H9 (cell line): ENCODE results near the gene SCAF4. TPM values are rescaled to one million over a fixed set of nuclear protein-coding genes. Genes with fewer than 3 reads are reported as not detected.

ENCODE experiments used
- DNase-seq: peaks from one replicate; pipeline ENCODE4 v3.0.0-alpha.2; 2017
- H2AFZ ChIP-seq: one replicate; pipeline ENCODE4 v1.6.1; 2013; ENCODE audit warnings: mild to moderate bottlenecking, low read length, control low read depth, moderate library complexity
- H2AK5ac ChIP-seq: 2 replicates; pipeline ENCODE4 v1.6.1; 2013; ENCODE audit warnings: low read length, control low read depth, mixed read lengths; ENCODE audit not compliant: insufficient read length
- H2BK120ac ChIP-seq: one replicate; pipeline ENCODE4 v1.6.1; 2013; ENCODE audit warnings: low read depth, mild to moderate bottlenecking, low read length, control low read depth, inconsistent platforms; ENCODE audit not compliant: poor library complexity, severe bottlenecking
- H2BK12ac ChIP-seq: 2 replicates; pipeline ENCODE4 v1.6.1; 2013; ENCODE audit warnings: low read length, control low read depth, mixed read lengths, low read depth; ENCODE audit not compliant: insufficient read length
- H2BK15ac ChIP-seq: 2 replicates; pipeline ENCODE4 v1.6.1; 2013; ENCODE audit warnings: low read depth, low read length, control low read depth
- H2BK20ac ChIP-seq: one replicate; pipeline ENCODE4 v1.6.1; 2013; ENCODE audit warnings: low read depth, mild to moderate bottlenecking, low read length, control low read depth, inconsistent platforms; ENCODE audit not compliant: poor library complexity, severe bottlenecking
- H2BK5ac ChIP-seq: 2 replicates; pipeline ENCODE4 v1.6.1; 2013; ENCODE audit warnings: low read length, control low read depth, mixed read lengths; ENCODE audit not compliant: insufficient read length
- H3K14ac ChIP-seq: 2 replicates; pipeline ENCODE4 v1.6.1; 2013; ENCODE audit warnings: low read length, control low read depth; ENCODE audit not compliant: insufficient read depth
- H3K18ac ChIP-seq: 2 replicates; pipeline ENCODE4 v1.6.1; 2013; ENCODE audit warnings: low read depth, mild to moderate bottlenecking, mixed read lengths, low read length, control low read depth; ENCODE audit not compliant: insufficient read length
- H3K23ac ChIP-seq: 2 replicates; pipeline ENCODE4 v1.6.1; 2013; ENCODE audit warnings: low read length, control low read depth, mixed read lengths, low read depth; ENCODE audit not compliant: insufficient read length
- H3K23me2 ChIP-seq: 2 replicates; pipeline ENCODE4 v1.6.1; 2013; ENCODE audit warnings: low read depth, mild to moderate bottlenecking, mixed read lengths, low read length, control low read depth; ENCODE audit not compliant: insufficient read length, poor library complexity, severe bottlenecking
- H3K27ac ChIP-seq: 2 replicates; pipeline ENCODE4 v1.5.1; 2013; ENCODE audit warnings: low read length, control low read depth, mixed read lengths, low read depth; ENCODE audit not compliant: insufficient read length
- H3K27me3 ChIP-seq: 2 replicates; pipeline ENCODE4 v1.6.1; 2013; ENCODE audit warnings: low read length, control low read depth, inconsistent platforms; ENCODE audit not compliant: insufficient read depth
- H3K4ac ChIP-seq: 2 replicates; pipeline ENCODE4 v1.6.1; 2013; ENCODE audit warnings: low read depth, mild to moderate bottlenecking, control low read depth, inconsistent platforms, low read length, moderate library complexity
- H3K4me1 ChIP-seq: 2 replicates; pipeline ENCODE4 v1.6.1; 2013; ENCODE audit warnings: low read length, control low read depth, inconsistent platforms; ENCODE audit not compliant: insufficient read depth
- H3K4me2 ChIP-seq: 2 replicates; pipeline ENCODE4 v1.6.1; 2013; ENCODE audit warnings: low read length, control low read depth, mixed read lengths; ENCODE audit not compliant: insufficient read length, insufficient read depth
- H3K56ac ChIP-seq: 2 replicates; pipeline ENCODE4 v1.6.1; 2013; ENCODE audit warnings: low read depth, mild to moderate bottlenecking, mixed read lengths, low read length, control low read depth; ENCODE audit not compliant: insufficient read length
- H3K79me1 ChIP-seq: 2 replicates; pipeline ENCODE4 v1.6.1; 2013; ENCODE audit warnings: low read depth, mild to moderate bottlenecking, moderate library complexity, low read length, control low read depth, inconsistent platforms; ENCODE audit not compliant: insufficient read depth, poor library complexity, severe bottlenecking
- H3K79me2 ChIP-seq: 2 replicates; pipeline ENCODE4 v1.6.1; 2013; ENCODE audit warnings: low read length, control low read depth, inconsistent platforms; ENCODE audit not compliant: insufficient read depth
- H3K9ac ChIP-seq: 2 replicates; pipeline ENCODE4 v1.6.1; 2013; ENCODE audit warnings: low read length, control low read depth, mixed read lengths; ENCODE audit not compliant: insufficient read length; ENCODE audit errors: extremely low read depth
- H3K9me3 ChIP-seq: one replicate; pipeline ENCODE4 v1.6.1; 2013; ENCODE audit warnings: low read depth, low read length, inconsistent platforms; ENCODE audit not compliant: control insufficient read depth
- H3T11ph ChIP-seq: one replicate; pipeline ENCODE4 v1.6.1; 2013; ENCODE audit warnings: mild to moderate bottlenecking, low read length, control low read depth, inconsistent platforms
- H4K20me1 ChIP-seq: one replicate; pipeline ENCODE4 v1.6.1; 2013; ENCODE audit not compliant: control insufficient read depth, insufficient read length, insufficient read depth
- H4K5ac ChIP-seq: 2 replicates; pipeline ENCODE4 v1.6.1; 2013; ENCODE audit warnings: low read depth, mild to moderate bottlenecking, mixed read lengths, low read length, control low read depth; ENCODE audit not compliant: insufficient read length
- H4K8ac ChIP-seq: replicated peaks from 2 replicates; pipeline ENCODE4 v1.6.1; 2013; ENCODE audit warnings: low read length, control low read depth, mixed read lengths, low read depth; ENCODE audit not compliant: insufficient read length
- H4K91ac ChIP-seq: 2 replicates; pipeline ENCODE4 v1.6.1; 2013; ENCODE audit warnings: low read depth, mild to moderate bottlenecking, moderate library complexity, mixed read lengths, low read length, control low read depth; ENCODE audit not compliant: insufficient read length
- H3K27ac Mint-ChIP-seq, 3 experiments: 2 replicates in 2 of 3; 3 replicates in 1 of 3; pipeline ENCODE4 v1.8.0; 2020 to 2021; ENCODE audit warnings: mixed read lengths in 3 of 3, mild to moderate bottlenecking in 1 of 3, moderate library complexity in 1 of 3
- H3K27me3 Mint-ChIP-seq: 2 replicates; pipeline ENCODE4 v1.8.0; 2021; ENCODE audit warnings: low read depth, mild to moderate bottlenecking, moderate library complexity, mixed read lengths
- H3K36me3 Mint-ChIP-seq, 3 experiments: 2 replicates in 2 of 3; 3 replicates in 1 of 3; pipeline ENCODE4 v1.8.0; 2020 to 2021; ENCODE audit warnings: low read depth in 3 of 3, mixed read lengths in 3 of 3; ENCODE audit not compliant: insufficient read depth in 1 of 3
- H3K4me1 Mint-ChIP-seq, 2 experiments: 2 replicates each; pipeline ENCODE4 v1.8.0; 2020; ENCODE audit warnings: mixed read lengths in 2 of 2
- H3K4me3 Mint-ChIP-seq, 2 experiments: 2 replicates in 1 of 2; 3 replicates in 1 of 2; pipeline ENCODE4 v1.8.0; 2020 to 2021; ENCODE audit warnings: mild to moderate bottlenecking in 2 of 2, mixed read lengths in 2 of 2, moderate library complexity in 1 of 2
- H3K9me3 Mint-ChIP-seq, 2 experiments: 2 replicates in 1 of 2; 3 replicates in 1 of 2; pipeline ENCODE4 v1.8.0; 2020; ENCODE audit warnings: mild to moderate bottlenecking in 2 of 2, mixed read lengths in 2 of 2, moderate library complexity in 1 of 2
- WGBS: extraction: QIAGEN DNeasy Blood & Tissue Kit; methylation state at CpG from one replicate; pipeline ENCODE4 v1.1.7; 2013; ENCODE audit warnings: missing lambda C conversion rate, low lambda C conversion rate, mixed read lengths; ENCODE audit not compliant: insufficient read length; ENCODE audit errors: extremely low coverage; 5-methylcytosine and 5-hydroxymethylcytosine counted together
- total RNA-seq: library from RNA; stranded (reverse); gene quantifications from 2 replicates; pipeline ENCODE4 v1.2.1, GENCODE V29; 2021
- TF ChIP-seq, protein P1 (sequence below): fragments of 200-600 bp; sonication (generic); conservative IDR thresholded peaks from 3 replicates; pipeline ENCODE4 v1.8.0; 2021; ENCODE audit warnings: antibody characterized with exemption, mild to moderate bottlenecking

SCAF4 gene
- total RNA-seq, 1 experiment from 2014 or later = 76.8 TPM

- H3K9me3 Mint-ChIP-seq = no peaks in the 10 kb centered on the region
- no peak overlapping the region for H2BK15ac ChIP-seq
- no peaks in the 10 kb centered on the region for H3K9me3 ChIP-seq
- H3K4me3 Mint-ChIP-seq = no peak overlapping the region
- H3K79me2 ChIP-seq = no peaks in the 10 kb centered on the region
- DNase-seq = no peak
- H4K91ac ChIP-seq = no peak overlapping the region
- H2BK120ac ChIP-seq = no peak overlapping the region
- H3K27ac Mint-ChIP-seq = no peak overlapping the region
- no peak overlapping the region for H3K4me2 ChIP-seq
- H4K20me1 ChIP-seq = no peaks in the 10 kb centered on the region
- peaks cover 2 to 4% (median 4%) of the 10 kb centered on the region in 3 experiments; a peak in 4 of 7 replicates for H3K36me3 Mint-ChIP-seq
- H2BK20ac ChIP-seq = no peak overlapping the region
- H3K56ac ChIP-seq = no peak overlapping the region
- no peaks in the 10 kb centered on the region for H3K23me2 ChIP-seq
- H3K23ac ChIP-seq = no peak overlapping the region
- WGBS = no CpG with 5 or more reads among the region's 3 CpGs
- no peak overlapping the region for H3K18ac ChIP-seq
- H3K27ac ChIP-seq = no peak overlapping the region
- no peak overlapping the region for H3K14ac ChIP-seq
- no peak overlapping the region for H3K4ac ChIP-seq
- H3K4me1 ChIP-seq = no peaks in the 10 kb centered on the region
- no peaks in the 10 kb centered on the region for H3K27me3 ChIP-seq
- H2AK5ac ChIP-seq = no peak overlapping the region
- no peak overlapping the region for H2BK12ac ChIP-seq
- H4K8ac ChIP-seq = no peak overlapping the region
- H3T11ph ChIP-seq = no peak overlapping the region
- H3K27me3 Mint-ChIP-seq = no peaks in the 10 kb centered on the region
- no peaks in the 10 kb centered on the region for H3K79me1 ChIP-seq
- no peak overlapping the region for H2AFZ ChIP-seq
- no peak overlapping the region for H3K9ac ChIP-seq
- peaks cover 23% of the 10 kb centered on the region in 2 experiments for H3K4me1 Mint-ChIP-seq
- no peak overlapping the region for H2BK5ac ChIP-seq
- H4K5ac ChIP-seq = no peak overlapping the region
- TF ChIP-seq, protein P1, sequence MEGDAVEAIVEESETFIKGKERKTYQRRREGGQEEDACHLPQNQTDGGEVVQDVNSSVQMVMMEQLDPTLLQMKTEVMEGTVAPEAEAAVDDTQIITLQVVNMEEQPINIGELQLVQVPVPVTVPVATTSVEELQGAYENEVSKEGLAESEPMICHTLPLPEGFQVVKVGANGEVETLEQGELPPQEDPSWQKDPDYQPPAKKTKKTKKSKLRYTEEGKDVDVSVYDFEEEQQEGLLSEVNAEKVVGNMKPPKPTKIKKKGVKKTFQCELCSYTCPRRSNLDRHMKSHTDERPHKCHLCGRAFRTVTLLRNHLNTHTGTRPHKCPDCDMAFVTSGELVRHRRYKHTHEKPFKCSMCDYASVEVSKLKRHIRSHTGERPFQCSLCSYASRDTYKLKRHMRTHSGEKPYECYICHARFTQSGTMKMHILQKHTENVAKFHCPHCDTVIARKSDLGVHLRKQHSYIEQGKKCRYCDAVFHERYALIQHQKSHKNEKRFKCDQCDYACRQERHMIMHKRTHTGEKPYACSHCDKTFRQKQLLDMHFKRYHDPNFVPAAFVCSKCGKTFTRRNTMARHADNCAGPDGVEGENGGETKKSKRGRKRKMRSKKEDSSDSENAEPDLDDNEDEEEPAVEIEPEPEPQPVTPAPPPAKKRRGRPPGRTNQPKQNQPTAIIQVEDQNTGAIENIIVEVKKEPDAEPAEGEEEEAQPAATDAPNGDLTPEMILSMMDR = no peak
Measured at GRCh38 chr21:31673321-31673912, 58.5 kb downstream of the SCAF4 start.
